ENCODE measurements around the gene TMEM235.

TMEM235 gene

GRCh38 chr17:78202666-78203065 lies 28.8 kb upstream of the TMEM235 start:
- ChIA-PET CTCF (interaction anchor here (1.5 to 1.7 kb wide), 3 partner anchors 15 to 27 kb away, joined by 4 to 9 read pairs (median 5); partner anchors contain the start of gene TK1), POLR2A (interaction anchor here (0.7 kb wide), 1 partner anchor 131 kb away, joined by 3 read pairs; no protein-coding TSS in a partner anchor)
- no peak for TF ChIP-seq CTCF (IDR thresholded peaks at IDR 0.05; ENCODE audit: insufficient read depth, low read length, missing control alignments)
- no peak overlapping the region for H3K4me3 ChIP-seq (ENCODE audit: low read depth, low read length)
- DNase-seq (ENCODE audit: low read depth, low spot score) = no peak

- ChIA-PET POLR2A (no interaction called here), CTCF (no interaction called here)
- H3K4me3 ChIP-seq (ENCODE audit: low read depth, low read length) = no peak overlapping the region
- no peak for TF ChIP-seq CTCF (IDR thresholded peaks at IDR 0.05; ENCODE audit: insufficient read depth, low read length, missing control alignments)
- DNase-seq (ENCODE audit: low read depth, low spot score) = no peak
Measured at GRCh38 chr17:78204387-78205123, 26.9 kb upstream of the TMEM235 start.

- no peak for TF ChIP-seq CTCF (IDR thresholded peaks at IDR 0.05; ENCODE audit: insufficient read depth, low read length, missing control alignments)
- H3K4me3 ChIP-seq (ENCODE audit: low read depth, low read length) = no peak overlapping the region
- CTCF ChIA-PET = no interaction called here
- POLR2A ChIA-PET = no interaction called here
- no peak for DNase-seq (ENCODE audit: low read depth, low spot score)
Measured at GRCh38 chr17:78205124-78205775, 26.2 kb upstream of the TMEM235 start.

- no peak for DNase-seq (ENCODE audit: low read depth, low spot score)
- POLR2A ChIA-PET = no interaction called here
- no peak for TF ChIP-seq CTCF (IDR thresholded peaks at IDR 0.05; ENCODE audit: insufficient read depth, low read length, missing control alignments)
- H3K4me3 ChIP-seq (ENCODE audit: low read depth, low read length) = no peak overlapping the region
- CTCF ChIA-PET = interaction anchor here (1.1 kb wide), 1 partner anchor 19 kb away, joined by 3 read pairs; the partner anchor contains the start of gene AFMID
Measured at GRCh38 chr17:78206298-78206697, 25.1 kb upstream of the TMEM235 start.

GRCh38 chr17:78208486-78208885 lies 22.9 kb upstream of the TMEM235 start:
- ChIA-PET POLR2A (no interaction called here), CTCF (interaction anchor here (0.9 kb wide), 1 partner anchor 22 kb away, joined by 4 read pairs; the partner anchor contains the start of gene TK1)
- no peak for TF ChIP-seq CTCF (IDR thresholded peaks at IDR 0.05; ENCODE audit: insufficient read depth, low read length, missing control alignments)
- H3K4me3 ChIP-seq (ENCODE audit: low read depth, low read length) = no peak overlapping the region
- no peak for DNase-seq (ENCODE audit: low read depth, low spot score)

- POLR2A ChIA-PET = interaction anchor here (0.8 kb wide), 1 partner anchor 11 kb away, joined by 3 read pairs; no protein-coding TSS in a partner anchor
- CTCF ChIA-PET = no interaction called here
- TF ChIP-seq CTCF (IDR thresholded peaks at IDR 0.05; ENCODE audit: insufficient read depth, low read length, missing control alignments) = no peak
- no peak for DNase-seq (ENCODE audit: low read depth, low spot score)
- no peak overlapping the region for H3K4me3 ChIP-seq (ENCODE audit: low read depth, low read length)
Measured at GRCh38 chr17:78210111-78210510, 21.3 kb upstream of the TMEM235 start.

All from AG04449 (cell line).